Thoracic aorta (tissue), 2 donors: ENCODE data around the gene ZFP90. TPM values are rescaled to one million over a fixed set of nuclear protein-coding genes. Genes with fewer than 3 reads are reported as not detected.

Experiments
- ATAC-seq: fragments of 150-250 bp; one replicate; pipeline ENCODE4 v1.8.0; 2017; ENCODE audit warnings: low read depth; ENCODE audit not compliant: insufficient number of reproducible peaks, low FRiP score
- DNase-seq: peaks from one replicate; pipeline ENCODE4 v3.0.0-alpha.2; 2020; ENCODE audit warnings: low spot score
- H3K27ac ChIP-seq, 2 donors: fragments of 200-600 bp; sonication (generic); 1 replicate in 1 of 2; 2 replicates in 1 of 2; pipeline ENCODE4 v1.5.1; 2016; ENCODE audit warnings: mild to moderate bottlenecking in 2 of 2, moderate library complexity in 2 of 2
- H3K27me3 ChIP-seq: fragments of 200-600 bp; sonication (generic); replicated peaks from 2 replicates; pipeline ENCODE4 v1.6.0; 2016; ENCODE audit warnings: mild to moderate bottlenecking; ENCODE audit not compliant: insufficient read depth
- H3K36me3 ChIP-seq: fragments of 200-600 bp; sonication (generic); one replicate; pipeline ENCODE4 v1.5.1; 2016
- H3K4me1 ChIP-seq, 2 donors: fragments of 200-600 bp; sonication (generic); 1 replicate in 1 of 2; 2 replicates in 1 of 2; pipeline versions ENCODE4 v1.5.1 to v1.6.0; 2016; ENCODE audit warnings: low read depth in 2 of 2, mild to moderate bottlenecking in 1 of 2; ENCODE audit not compliant: control insufficient read depth in 1 of 2
- H3K4me3 ChIP-seq: fragments of 200-600 bp; sonication (generic); 2 replicates; pipeline ENCODE4 v1.5.1; 2016; ENCODE audit warnings: mild to moderate bottlenecking
- H3K9me3 ChIP-seq: fragments of 200-600 bp; sonication (generic); 2 replicates; pipeline ENCODE4 v1.5.1; 2016
- CTCF ChIP-seq: fragments of 200-600 bp; sonication (generic); IDR thresholded peaks from one replicate; pipeline ENCODE4 v1.5.1; 2019; ENCODE audit warnings: antibody characterized with exemption
- total RNA-seq, 2 donors: library from RNA; depleted of rRNA; stranded (reverse); fragments of >200 nt; gene quantifications; one replicate each; pipeline versions ENCODE4 v1.1.0 to v1.2.3, GENCODE V29; 2016

The ZFP90 gene
- total RNA-seq, 2 donors from 2014 or later = 26.6 to 29.5 TPM

GRCh38 chr16:68517606-68518166 lies 21.4 kb upstream of the ZFP90 start:
- no peak for TF ChIP-seq CTCF
- Histone ChIP-seq H3K9me3 (no peaks in the 10 kb centered on the region), H3K4me3 (no peak overlapping the region), H3K36me3 (no peaks in the 10 kb centered on the region), H3K27me3 (no peaks in the 10 kb centered on the region), H3K4me1 (no peaks in the 10 kb centered on the region), H3K27ac (no peak overlapping the region)
- ATAC-seq (no peak), DNase-seq (no peak)

GRCh38 chr16:68519225-68519745 lies 19.8 kb upstream of the ZFP90 start:
- Histone ChIP-seq H3K27ac (no peak overlapping the region), H3K36me3 (no peaks in the 10 kb centered on the region), H3K27me3 (no peaks in the 10 kb centered on the region), H3K4me1 (no peaks in the 10 kb centered on the region), H3K9me3 (no peaks in the 10 kb centered on the region), H3K4me3 (no peak overlapping the region)
- no peak for ATAC-seq
- TF ChIP-seq CTCF = no peak
- no peak for DNase-seq

- H3K4me3 ChIP-seq = peak overlapping the region; percentile 62
- no peaks in the 10 kb centered on the region for H3K36me3 ChIP-seq
- ATAC-seq = peak; percentile 56
- peak; percentile 97 for TF ChIP-seq CTCF
- no peaks in the 10 kb centered on the region for H3K9me3 ChIP-seq
- no peaks in the 10 kb centered on the region for H3K4me1 ChIP-seq
- H3K27me3 ChIP-seq = no peaks in the 10 kb centered on the region
- DNase-seq = peak; percentile 80
- H3K27ac ChIP-seq = no peak overlapping the region
Measured at GRCh38 chr16:68520649-68521086, 18.4 kb upstream of the ZFP90 start.

- DNase-seq (no peak), ATAC-seq (no peak)
- Histone ChIP-seq H3K4me1 (peaks cover 0 to under 1% of the 10 kb centered on the region in 2 donors), H3K27ac (no peak overlapping the region), H3K36me3 (no peaks in the 10 kb centered on the region), H3K4me3 (no peak overlapping the region), H3K9me3 (no peaks in the 10 kb centered on the region), H3K27me3 (no peaks in the 10 kb centered on the region)
- no peak for TF ChIP-seq CTCF
Measured at GRCh38 chr16:68524069-68524820, 14.8 kb upstream of the ZFP90 start.

- H3K27ac ChIP-seq = no peak overlapping the region
- DNase-seq (no peak), ATAC-seq (no peak)
- H3K27me3 ChIP-seq = no peaks in the 10 kb centered on the region
- H3K4me1 ChIP-seq = peaks cover 4 to 14% of the 10 kb centered on the region in 2 donors
- H3K9me3 ChIP-seq = no peaks in the 10 kb centered on the region
- no peak for TF ChIP-seq CTCF
- H3K4me3 ChIP-seq = no peak overlapping the region
- H3K36me3 ChIP-seq = no peaks in the 10 kb centered on the region
Measured at GRCh38 chr16:68526143-68526781, 12.8 kb upstream of the ZFP90 start.
